Gastroesophageal sphincter (tissue), 3 donors: Measurements from ENCODE around the gene TTC21A.

Source experiments
- POLR2A ChIP-seq, 2 donors: fragments of 450-650 bp; IDR thresholded peaks; one replicate each; pipeline ENCODE4 v1.6.1; 2017; ENCODE audit warnings: antibody characterized with exemption in 2 of 2, mild to moderate bottlenecking in 2 of 2, moderate library complexity in 1 of 2
- TF ChIP-seq, protein P1 (sequence below), 4 experiments: fragments of 200-600 bp in 2 of 4; fragments of 450-650 bp in 2 of 4; sonication (generic) in 1 of 4; IDR thresholded peaks; one replicate each; pipeline ENCODE4 v1.5.1; 2017 to 2019; ENCODE audit warnings: antibody characterized with exemption in 4 of 4, mild to moderate bottlenecking in 2 of 4, moderate library complexity in 2 of 4

DNA sequence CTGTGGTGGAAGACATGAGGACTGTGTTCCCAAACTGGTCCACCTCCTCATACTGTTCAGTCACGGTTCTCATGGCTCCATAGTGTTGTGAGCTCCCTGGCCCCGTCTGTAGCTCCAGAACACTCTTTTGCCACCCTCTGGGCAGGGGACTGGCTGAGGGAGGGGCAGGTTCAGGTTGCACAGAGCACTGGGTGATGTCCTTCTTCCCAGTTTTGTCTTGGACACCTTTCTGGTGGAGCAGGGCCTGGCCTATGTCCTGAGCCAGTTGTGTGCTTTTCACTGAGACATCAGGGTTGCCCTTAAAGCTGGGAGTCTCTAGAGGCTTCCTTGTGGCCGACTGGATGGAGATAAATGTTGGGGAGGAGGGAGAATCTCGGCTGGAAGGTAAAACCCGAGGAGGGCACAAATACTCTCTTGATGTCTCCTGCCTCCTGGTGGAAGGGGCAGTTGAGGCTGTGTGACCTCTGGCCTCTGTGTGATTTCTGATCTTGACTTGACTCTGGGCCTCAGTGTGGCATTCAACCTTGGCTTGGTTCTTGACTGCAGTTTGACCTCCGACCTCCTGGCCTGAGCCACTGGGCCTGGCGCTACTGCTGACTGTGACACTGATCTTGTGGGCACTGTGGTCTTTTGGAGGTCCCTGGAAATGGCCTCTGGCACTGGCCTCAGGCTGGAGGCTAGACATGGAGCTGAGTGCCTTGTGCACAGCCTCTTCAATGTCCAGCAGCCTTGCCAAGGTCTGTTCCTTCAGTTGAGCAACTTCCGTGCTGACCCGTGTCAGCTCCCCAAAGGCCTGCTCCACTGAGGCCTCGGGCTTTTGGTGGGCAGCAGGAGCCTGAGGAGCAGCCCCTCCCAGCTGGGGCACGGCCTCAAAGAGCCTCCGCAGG is 76.8 kb downstream of the TTC21A start:
- no peak for TF ChIP-seq POLR2A (IDR thresholded peaks at IDR 0.05)
- TF ChIP-seq, protein P1, sequence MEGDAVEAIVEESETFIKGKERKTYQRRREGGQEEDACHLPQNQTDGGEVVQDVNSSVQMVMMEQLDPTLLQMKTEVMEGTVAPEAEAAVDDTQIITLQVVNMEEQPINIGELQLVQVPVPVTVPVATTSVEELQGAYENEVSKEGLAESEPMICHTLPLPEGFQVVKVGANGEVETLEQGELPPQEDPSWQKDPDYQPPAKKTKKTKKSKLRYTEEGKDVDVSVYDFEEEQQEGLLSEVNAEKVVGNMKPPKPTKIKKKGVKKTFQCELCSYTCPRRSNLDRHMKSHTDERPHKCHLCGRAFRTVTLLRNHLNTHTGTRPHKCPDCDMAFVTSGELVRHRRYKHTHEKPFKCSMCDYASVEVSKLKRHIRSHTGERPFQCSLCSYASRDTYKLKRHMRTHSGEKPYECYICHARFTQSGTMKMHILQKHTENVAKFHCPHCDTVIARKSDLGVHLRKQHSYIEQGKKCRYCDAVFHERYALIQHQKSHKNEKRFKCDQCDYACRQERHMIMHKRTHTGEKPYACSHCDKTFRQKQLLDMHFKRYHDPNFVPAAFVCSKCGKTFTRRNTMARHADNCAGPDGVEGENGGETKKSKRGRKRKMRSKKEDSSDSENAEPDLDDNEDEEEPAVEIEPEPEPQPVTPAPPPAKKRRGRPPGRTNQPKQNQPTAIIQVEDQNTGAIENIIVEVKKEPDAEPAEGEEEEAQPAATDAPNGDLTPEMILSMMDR (IDR thresholded peaks at IDR 0.05) = no peak
